Measurements from ENCODE around the gene PAK5.

DNA sequence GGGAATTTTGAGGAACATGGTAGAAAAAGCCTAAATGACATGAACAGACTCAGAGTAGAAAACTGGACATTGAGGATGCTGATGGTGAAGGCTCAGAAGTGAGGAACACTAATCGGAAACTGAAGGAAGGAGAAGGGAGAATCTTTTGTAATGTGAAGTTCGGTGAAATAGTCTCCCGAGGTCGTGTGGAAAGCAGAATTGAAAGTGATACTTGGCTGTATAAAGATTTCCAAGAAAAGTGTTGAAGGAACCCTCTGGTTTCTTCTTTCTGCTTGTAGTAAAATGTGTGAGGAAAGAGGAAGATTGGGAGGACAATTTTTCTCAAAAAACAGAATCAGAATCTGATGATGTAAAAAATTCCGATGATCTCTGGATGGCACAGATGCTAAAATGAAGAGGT is 209.0 kb downstream of the PAK5 start:
- TF ChIP-seq POLR2A (IDR thresholded peaks at IDR 0.05; ENCODE audit: low read length) (no peak), CBX8 (IDR thresholded peaks at IDR 0.05) (no peak), RARB (CRISPR knock-in tag; IDR thresholded peaks at IDR 0.05) (no peak), MYC (IDR thresholded peaks at IDR 0.05; ENCODE audit: borderline replicate concordance, low read length) (no peak), RAD21 (conservative IDR thresholded peaks at IDR 0.05 in 1 of 2, IDR thresholded peaks at IDR 0.05 in 1 of 2) (no peak), CHD4 (IDR thresholded peaks at IDR 0.05; ENCODE audit: borderline replicate concordance) (no peak), FOSL2 (IDR thresholded peaks at IDR 0.05) (no peak), FOSL2 (CRISPR knock-in tag; IDR thresholded peaks at IDR 0.05) (no peak), FOXS1 (CRISPR knock-in tag; IDR thresholded peaks at IDR 0.05) (no peak), HDAC2 (IDR thresholded peaks at IDR 0.05) (no peak)
- TF ChIP-seq, protein P1, sequence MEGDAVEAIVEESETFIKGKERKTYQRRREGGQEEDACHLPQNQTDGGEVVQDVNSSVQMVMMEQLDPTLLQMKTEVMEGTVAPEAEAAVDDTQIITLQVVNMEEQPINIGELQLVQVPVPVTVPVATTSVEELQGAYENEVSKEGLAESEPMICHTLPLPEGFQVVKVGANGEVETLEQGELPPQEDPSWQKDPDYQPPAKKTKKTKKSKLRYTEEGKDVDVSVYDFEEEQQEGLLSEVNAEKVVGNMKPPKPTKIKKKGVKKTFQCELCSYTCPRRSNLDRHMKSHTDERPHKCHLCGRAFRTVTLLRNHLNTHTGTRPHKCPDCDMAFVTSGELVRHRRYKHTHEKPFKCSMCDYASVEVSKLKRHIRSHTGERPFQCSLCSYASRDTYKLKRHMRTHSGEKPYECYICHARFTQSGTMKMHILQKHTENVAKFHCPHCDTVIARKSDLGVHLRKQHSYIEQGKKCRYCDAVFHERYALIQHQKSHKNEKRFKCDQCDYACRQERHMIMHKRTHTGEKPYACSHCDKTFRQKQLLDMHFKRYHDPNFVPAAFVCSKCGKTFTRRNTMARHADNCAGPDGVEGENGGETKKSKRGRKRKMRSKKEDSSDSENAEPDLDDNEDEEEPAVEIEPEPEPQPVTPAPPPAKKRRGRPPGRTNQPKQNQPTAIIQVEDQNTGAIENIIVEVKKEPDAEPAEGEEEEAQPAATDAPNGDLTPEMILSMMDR (IDR thresholded peaks at IDR 0.05), result no peak
